Measurements from ENCODE around the gene PACS2.

Gene PACS2

DNA sequence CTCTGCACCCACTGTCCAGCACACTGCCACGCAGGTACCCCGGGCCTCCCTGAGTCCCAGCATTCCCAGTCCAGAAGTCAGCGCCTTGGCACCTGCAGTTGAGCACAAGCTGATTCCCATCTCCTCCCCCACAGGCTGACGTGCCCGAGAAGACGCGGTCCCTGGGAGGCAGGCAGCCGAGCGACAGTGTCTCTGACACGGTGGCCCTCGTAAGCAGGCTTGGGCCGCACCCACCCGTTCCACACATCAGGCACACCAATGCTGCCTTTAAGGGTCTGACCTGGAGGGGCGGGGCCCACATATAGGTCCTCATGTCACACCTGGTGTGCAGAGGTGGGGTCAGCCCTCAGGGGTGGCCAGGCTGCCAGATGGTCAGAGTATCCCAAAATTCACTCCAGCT is 65.4 kb downstream of the PACS2 start:
- DNase-seq, result no peak
- in situ Hi-C loops (cut with MboI; ENCODE audit: low pct_unique_long_range_greater_than_20kb, low sequenced_read_pairs), result no loop called here

DNA sequence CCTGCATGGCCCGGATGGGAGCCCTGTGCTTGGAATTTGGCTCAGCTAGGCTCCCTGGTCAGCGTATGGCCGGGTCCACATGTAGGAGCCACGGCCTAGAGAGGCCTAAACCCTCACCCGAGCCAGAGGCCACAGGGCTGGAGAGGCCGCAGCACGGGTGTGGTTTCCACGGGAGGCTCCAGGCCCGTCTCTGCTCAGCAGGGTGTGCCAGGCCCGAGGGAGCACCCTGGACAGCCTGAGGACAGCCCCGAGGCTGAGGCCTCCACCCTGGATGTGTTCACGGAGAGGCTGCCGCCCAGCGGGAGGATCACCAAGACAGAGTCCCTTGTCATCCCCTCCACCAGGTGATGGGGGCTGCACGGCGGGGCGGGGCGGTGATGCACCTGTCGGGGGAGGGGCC is 66.2 kb downstream of the PACS2 start:
- in situ Hi-C loops (cut with MboI; ENCODE audit: low pct_unique_long_range_greater_than_20kb, low sequenced_read_pairs), result no loop called here
- no peak for DNase-seq

DNA sequence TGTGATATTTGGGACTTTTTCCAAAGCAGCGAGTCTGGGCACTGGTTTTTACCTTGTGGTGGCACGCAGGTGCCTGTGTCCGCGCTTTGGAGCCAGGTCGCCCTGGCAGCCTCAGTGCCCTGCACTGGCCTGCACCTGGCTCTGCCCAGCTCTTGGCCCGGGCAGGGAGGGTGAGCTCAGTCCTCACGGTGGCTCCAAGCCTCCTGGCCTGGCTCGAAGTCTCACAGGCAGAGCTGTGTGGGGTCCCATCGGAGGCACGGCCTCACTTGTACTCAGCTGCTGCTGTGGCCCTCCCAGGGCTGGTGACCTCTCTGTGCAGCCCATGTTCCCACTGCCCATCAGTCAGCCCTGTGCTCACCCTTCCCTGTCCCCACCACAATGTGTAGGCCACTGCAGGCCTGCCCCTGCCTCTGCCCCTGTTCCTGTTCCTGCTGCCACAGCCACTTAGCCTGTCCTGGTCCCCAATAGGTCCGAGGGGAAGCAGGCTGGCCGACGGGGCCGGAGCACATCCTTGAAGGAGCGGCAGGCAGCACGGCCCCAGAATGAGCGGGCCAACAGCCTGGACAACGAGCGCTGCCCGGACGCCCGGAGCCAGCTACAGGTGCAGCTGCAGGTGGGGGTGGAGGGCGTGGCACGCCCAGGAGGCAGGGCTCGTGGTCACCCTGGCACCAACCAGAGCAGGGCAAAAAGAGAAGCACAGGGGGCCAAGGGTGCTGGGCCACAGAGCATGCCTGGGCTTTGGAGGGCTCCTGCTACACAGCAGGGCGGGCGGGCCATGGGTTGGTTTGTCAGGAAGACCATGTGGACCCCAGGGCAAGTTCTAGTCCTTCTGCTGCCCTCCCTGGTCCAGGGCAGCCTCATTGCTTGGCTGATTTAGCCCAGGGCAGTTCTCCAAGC is 67.1 kb downstream of the PACS2 start:
- no peak for DNase-seq
- in situ Hi-C loops (cut with MboI; ENCODE audit: low pct_unique_long_range_greater_than_20kb, low sequenced_read_pairs), result no loop called here

DNA sequence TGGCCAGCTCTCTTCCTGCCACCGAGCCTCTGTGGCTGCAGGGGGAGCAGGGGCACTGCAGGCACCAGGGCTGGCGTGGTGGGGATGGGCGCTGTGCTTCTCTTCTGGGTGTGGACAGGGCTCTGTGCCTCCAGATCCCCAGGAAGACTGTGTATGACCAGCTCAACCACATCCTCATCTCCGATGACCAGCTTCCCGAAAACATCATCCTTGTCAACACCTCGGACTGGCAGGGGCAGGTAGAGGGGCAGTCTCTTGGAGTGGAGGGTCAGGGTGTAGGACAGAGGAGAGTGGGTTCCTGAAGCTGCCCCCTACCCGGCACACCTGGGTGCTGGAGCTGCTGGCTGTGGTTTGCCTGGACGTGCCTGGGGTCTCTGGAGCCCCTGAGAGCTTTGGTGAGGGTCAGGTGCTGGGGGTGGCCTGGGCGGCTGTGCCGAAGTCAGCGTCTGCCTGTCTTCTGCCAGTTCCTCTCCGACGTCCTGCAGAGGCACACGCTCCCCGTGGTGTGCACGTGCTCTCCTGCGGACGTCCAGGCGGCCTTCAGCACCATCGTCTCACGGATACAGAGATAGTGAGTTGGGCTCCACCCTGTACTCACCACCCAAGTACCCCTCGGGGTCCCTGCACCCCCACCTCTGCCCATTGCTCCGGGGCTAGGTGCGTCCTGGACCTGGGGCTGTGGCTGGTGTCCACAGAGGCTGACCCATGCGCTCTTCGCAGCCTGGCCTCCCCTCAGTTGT is 68.0 kb downstream of the PACS2 start:
- in situ Hi-C loops (cut with MboI; ENCODE audit: low pct_unique_long_range_greater_than_20kb, low sequenced_read_pairs), result no loop called here
- no peak for DNase-seq

DNA sequence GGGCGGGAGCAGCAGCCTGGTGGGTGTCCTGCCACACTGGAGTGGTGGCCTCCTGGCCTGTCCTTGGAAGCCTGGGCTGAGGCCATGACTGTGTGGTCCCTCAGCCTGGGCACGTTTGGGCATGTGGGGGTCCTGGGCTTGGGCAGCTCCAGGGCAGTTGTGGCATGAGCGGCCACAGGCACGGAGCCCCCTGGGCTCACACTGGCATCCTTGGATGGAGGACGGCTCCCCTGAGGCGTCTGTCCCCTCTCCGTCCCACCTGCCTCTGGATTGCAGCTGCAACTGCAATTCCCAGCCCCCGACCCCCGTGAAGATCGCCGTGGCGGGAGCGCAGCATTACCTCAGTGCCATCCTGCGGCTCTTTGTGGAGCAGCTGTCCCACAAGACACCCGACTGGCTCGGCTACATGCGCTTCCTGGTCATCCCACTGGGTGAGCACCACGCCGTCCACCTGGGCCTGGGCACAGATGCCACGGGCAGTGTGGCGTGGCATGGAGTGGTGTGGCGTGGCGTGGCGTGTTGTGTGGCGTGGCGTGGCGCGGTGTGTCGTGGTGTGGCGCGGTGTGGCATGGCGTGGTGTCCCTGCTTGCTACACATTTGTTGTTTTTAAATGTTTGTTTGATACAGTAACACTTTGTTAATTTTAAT is 68.7 kb downstream of the PACS2 start:
- DNase-seq, result no peak
- in situ Hi-C loops (cut with MboI; ENCODE audit: low pct_unique_long_range_greater_than_20kb, low sequenced_read_pairs), result no loop called here

DNA sequence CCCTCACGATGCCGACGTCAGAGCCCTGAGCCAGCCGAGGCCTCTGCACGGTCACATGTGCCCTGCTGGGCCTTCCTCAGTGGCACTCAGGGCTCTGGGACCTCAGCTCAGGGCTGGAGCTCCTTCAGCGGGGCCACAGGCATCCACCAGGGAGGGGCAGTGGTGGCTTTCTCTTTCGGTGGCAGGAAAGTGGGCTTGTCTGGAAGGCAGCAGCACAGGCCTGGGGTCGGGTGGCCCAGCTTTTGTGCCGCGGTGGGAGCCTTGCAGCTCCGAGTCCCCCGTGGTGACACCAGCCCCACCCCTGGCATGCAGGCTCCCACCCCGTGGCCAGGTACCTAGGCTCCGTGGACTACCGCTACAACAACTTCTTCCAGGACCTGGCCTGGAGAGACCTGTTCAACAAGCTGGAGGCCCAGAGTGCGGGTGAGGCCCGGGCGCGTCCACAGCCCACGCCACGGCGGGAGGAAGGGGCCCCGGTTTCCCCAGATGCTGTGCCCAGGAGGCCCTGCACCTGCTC is 69.6 kb downstream of the PACS2 start:
- in situ Hi-C loops (cut with MboI; ENCODE audit: low pct_unique_long_range_greater_than_20kb, low sequenced_read_pairs), result no loop called here
- no peak for DNase-seq

DNA sequence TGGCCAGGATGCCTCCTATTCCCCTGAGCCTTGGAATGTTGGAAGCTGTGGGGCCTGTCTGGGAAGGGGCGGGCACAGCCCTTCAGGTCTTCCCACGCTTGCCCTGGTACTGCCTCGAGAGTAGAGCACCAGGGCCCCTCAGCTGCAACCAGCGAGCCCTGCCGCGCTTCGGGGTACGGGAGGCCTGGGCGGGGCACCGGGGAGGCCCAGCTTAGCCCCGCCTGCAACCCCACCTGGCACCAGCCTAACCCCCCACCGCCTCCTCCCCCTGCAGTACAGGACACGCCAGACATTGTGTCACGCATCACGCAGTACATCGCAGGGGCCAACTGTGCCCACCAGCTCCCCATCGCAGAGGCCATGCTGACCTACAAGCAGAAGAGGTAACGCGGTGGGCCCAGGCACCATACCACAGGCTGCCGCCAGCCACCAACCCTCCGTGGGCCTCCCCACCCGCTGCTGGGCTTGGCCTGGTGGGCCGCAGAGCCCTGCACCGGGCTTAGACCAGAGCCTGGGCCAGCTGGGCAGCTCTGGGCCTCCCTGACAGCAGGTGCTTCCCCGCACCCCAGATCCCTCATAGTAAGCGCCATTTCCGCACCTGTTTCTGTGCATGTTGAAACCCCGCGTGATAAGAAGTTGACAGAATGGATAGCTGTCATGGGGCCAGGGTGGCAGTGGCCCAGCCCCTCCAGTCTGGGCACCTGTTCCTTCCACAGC is 70.2 kb downstream of the PACS2 start:
- no peak for DNase-seq
- in situ Hi-C loops (cut with MboI; ENCODE audit: low pct_unique_long_range_greater_than_20kb, low sequenced_read_pairs), result no loop called here

DNA sequence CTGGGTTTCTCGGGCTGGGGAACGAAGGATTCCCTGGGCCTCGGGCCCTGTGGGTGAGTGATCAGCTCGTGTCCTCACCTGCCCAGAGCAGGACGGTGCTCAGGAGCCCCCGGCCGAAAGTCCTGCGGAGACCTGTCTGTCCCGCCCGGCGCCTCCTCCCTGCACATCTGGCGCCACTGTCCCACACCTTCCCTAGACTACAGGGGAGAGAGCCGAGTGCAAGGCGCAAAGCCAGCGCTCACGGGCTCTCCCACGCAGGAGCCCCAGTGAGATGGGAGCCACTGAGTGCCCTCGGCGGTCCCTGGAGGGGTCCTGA is 70.7 kb downstream of the PACS2 start:
- in situ Hi-C loops (cut with MboI; ENCODE audit: low pct_unique_long_range_greater_than_20kb, low sequenced_read_pairs), result no loop called here
- DNase-seq, result no peak

DNA sequence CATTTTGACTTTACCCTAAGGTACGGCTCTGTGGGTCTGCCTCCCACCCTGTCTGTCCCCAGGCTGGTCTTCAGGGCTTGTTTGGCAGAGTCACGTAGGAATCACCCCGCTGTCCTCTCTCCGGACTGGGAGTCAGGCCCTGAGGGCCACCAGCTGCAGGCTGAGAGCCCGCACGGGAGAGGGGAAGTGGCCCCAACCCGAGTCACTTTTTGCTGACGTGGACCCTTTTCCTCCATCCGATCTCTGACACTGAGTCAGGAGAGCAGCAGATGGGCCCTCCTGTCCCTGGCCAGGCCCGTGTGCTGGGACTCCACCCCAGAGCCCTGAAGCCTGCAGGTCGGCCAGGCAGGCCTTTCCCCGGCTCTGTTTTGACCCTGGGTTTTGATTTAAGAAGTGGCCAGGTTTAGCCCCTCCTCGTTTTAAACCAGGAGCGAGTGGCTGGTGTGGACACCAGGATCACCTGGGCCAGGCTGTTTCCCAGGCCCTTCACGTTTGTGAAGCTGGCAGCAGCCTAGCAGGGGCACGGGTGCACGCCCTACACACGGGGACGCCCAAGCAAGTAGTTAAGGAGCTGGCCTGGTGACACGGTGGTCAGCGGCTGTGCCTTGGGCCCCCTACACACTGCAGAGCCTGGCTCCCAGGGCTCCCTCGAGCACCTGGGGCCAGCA is 71.3 kb downstream of the PACS2 start:
- no peak for DNase-seq
- in situ Hi-C loops (cut with MboI; ENCODE audit: low pct_unique_long_range_greater_than_20kb, low sequenced_read_pairs), result no loop called here

DNA sequence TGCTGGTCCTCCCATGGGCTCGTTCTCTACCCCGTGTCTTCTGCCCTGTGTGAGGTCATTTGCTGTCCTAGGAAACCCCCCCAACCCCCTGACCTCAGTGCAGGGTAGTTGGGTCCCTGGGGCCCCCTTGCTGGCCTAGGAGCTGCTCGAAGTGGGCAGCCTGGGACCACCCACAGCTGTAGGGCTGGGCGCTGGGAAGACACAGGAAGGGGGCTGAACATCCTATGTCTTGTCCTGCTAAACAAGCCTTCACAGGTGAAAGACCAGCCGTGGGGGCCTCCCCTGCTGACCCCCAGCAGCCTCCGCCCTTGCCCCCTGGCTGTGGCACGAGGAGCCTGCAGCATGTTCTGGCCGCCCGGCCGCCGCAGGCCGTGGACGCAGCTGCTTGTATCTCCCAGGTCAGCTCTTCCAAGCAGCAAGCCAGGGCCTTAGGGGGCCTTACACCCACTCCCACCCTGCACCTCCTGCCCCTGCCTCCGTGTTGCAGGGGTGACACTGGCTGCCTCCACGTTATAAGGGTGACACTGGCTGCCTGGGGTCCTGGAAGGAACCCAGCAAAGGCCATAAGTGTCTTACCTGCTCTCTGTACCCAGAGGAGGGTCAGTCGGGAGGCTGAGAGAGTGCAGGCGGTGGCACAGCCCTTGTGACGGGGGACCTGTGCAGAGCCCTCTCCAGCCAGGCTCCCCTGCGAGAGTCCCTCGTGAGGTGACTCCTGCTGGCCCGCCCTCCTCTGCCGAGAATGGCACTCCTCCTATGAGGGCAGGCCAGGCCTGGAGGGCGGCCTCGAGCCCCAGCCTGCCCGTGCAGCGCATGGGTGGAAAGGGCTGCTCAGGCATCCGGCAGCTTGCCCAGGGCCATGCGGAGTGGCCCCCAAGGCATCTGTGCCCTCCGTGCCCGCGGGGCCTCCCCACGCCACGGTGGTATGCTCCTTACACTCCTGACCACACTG is 72.3 kb downstream of the PACS2 start:
- DNase-seq, result no peak
- in situ Hi-C loops (cut with MboI; ENCODE audit: low pct_unique_long_range_greater_than_20kb, low sequenced_read_pairs), result no loop called here

DNA sequence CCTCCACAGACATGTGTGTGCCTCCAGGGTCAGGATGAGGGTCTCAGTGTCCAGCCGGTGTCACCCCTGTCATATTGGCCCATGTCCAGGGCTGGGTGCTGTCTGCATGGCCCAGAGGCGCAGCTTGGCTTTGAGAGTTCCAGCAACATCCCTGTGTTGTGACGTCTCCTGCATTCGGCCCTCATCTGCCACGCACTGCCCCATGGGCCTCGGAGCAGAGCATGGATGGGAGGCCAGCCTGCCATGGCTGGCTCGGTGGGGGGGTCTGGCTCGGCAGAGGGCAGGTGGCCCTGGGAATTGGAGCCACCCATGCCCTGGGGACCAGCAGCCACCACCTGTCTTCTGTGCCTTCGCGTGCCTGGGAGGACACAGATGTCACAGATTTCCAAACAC is 73.0 kb downstream of the PACS2 start:
- in situ Hi-C loops (cut with MboI; ENCODE audit: low pct_unique_long_range_greater_than_20kb, low sequenced_read_pairs), result no loop called here
- no peak for DNase-seq

DNA sequence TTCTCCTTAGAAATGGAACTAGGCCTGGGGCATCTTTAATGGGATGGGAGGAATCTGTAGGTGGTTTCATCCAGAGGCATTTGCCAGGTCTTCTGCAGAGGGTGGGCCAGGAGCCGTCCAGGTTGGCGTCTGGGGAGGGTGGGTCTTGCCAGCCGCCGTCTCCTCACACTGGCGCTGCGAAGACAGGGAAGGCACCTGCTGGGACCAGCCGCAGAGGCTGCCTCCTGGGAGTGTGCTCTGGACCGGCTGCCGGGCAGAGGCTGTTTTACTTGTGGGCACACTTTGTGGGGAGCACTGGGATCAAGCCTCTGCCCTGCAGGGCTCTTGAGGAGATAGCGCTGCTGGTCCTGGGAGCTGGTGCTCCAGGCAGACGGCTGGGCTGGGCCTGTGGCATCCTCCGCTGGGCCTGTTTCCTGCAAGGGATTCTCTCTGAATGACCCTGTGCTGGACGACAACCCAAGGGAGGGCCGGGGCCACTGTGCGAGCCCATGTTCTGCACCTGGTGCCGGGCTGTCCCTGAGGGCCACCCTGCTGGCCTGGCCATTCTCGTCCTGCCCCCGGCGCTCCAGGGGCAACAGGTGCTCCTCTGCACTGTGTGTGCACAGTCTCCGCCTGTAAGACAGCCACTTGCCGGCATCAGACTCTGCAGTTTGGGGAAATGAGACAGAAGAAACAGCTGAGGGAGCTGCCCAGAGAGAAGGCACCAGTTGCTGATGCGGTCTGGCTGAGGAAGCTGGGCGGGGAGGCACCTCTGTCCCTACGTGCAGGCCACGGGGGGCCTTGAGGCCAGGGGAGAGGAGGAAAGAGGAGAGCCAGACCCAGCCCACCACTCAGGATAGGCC is 73.8 kb downstream of the PACS2 start:
- DNase-seq, result no peak
- in situ Hi-C loops (cut with MboI; ENCODE audit: low pct_unique_long_range_greater_than_20kb, low sequenced_read_pairs), result no loop called here

DNA sequence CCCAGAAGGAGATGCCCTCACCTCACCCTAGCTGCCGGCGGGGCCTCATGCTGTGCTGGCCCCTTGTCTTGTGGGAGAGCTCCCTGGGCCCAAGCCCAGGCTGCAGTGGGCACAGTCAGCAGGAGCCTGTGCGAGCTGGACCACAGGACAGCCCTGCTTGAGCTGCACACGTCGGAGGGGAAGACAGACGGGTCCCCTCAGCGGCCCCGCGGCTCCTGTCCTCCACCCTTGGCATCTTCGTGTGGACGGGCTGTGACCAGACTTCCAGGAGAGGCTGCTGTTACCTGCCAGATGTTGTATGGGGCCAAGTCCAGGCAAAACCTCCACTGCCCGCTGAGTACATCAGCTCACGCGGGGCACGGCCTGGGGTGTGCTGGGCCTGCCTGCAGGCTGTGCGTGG is 74.4 kb downstream of the PACS2 start:
- DNase-seq, result no peak
- in situ Hi-C loops (cut with MboI; ENCODE audit: low pct_unique_long_range_greater_than_20kb, low sequenced_read_pairs), result no loop called here

DNA sequence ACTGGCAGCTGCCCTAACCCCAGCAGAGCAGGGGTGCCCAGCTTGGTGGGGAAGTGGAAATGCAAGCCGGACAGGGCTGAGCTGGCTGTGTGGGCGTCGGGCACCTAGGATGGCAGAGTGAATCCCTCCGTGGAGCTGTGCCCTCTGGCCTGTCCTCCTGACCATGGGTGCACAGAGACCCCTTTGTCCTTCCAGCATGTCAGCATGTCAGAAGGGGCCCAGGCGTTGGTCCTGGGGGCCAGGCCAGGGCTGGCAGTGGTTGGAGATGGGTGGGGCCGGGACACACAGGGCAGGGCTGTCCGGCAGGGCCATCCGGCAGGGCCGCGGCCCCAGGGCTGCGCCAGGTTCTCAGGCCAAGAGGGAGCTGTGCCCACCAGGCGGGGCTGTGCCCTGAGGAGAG is 75.0 kb downstream of the PACS2 start:
- DNase-seq, result no peak
- in situ Hi-C loops (cut with MboI; ENCODE audit: low pct_unique_long_range_greater_than_20kb, low sequenced_read_pairs), result no loop called here

DNA sequence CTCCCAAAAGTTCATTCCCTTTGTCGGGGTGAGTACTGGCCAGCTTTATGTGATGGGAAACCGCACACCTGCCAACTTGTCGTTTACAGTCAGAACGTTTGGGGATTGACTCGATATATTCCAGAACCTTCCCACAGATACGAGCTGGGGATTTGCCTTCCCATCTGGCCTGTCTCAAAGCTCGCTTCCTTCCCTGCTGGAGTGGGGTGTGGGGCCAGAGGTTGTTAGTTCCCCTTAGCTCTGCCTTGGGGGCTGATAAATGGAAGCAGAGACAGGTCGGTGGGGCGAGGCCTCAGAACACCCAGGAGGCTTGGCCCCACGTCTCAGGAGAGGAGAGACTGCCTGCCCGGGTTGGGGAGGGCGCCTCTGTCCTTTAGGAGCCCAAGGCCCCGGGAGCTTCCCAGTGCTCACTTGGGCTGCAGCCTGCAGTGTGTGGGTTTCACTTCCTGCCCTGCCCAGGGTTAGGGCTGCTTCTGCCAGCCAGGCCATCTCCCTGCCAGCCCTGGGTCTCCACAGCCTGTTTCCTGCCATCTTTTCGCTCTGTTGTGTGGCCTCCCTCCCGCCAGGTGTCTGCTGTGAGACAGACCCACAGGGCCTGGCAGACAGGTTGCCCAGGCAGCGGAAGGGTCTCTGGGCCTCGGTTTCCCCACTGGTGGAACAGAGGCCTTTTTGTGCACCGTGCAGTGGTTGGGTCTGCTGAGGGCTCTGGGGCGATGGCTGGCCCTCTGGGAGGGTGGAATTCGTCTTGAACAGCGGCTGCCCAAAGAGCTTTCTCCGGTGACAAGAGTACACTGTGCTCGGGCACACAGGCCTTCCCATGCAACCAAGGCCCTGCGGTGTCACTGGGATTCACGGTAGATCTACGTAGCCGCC is 75.7 kb downstream of the PACS2 start:
- in situ Hi-C loops (cut with MboI; ENCODE audit: low pct_unique_long_range_greater_than_20kb, low sequenced_read_pairs), result no loop called here
- DNase-seq, result no peak

DNA sequence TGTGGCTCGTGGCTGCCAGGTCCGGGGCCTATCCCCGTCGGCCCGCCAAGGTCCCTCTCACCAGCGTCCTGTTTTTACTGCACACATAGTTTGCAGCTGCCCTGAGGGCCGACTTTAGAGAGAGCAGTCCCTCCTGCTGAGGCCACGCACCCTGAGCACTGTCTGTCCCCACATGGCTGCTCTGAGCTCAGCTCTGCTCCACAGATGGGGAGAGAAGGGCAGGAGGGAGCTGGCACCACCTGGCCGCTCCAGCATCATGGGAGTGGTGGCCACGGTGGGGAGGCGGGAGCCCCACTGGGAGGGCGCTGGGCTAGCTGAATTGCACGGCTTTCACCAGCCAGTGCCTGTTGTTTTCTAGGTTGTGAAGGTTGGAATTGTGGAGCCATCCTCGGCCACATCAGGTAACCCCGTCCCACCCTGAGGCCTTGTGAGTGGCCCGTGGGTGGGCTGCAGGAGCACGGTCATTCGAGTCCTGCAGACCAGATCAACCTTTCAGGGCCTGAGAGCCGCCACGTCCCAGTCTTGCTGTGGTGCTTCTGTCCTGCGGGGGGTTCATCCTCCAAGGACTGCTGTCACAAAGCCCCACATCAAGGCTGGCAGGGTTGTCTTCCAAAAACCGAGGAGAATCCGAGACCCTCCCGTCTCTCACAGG is 76.4 kb downstream of the PACS2 start:
- no peak for DNase-seq
- in situ Hi-C loops (cut with MboI; ENCODE audit: low pct_unique_long_range_greater_than_20kb, low sequenced_read_pairs), result no loop called here

All from KBM-7 (cell line).